Fibroblast of villous mesenchyme (primary cell): ENCODE data around the gene CS. TPM values are rescaled to one million over a fixed set of nuclear protein-coding genes. Genes with fewer than 3 reads are reported as not detected.
"Not testable (repeated sequence)": the region's sequence is repeated elsewhere in the genome, so short reads cannot be mapped to it uniquely, and the experiment has no call there.

Source experiments
- DNase-seq: peaks from one replicate; pipeline ENCODE4 v3.0.0-alpha.2; 2010; ENCODE audit warnings: low read depth
- H3K4me3 ChIP-seq: 2 replicates; pipeline ENCODE4 v1.5.1; 2011; ENCODE audit warnings: low read depth, mild to moderate bottlenecking, low read length
- CTCF ChIP-seq: IDR thresholded peaks from 2 replicates; pipeline ENCODE4 v1.5.1; 2012; ENCODE audit warnings: low read depth, mild to moderate bottlenecking, low read length; ENCODE audit not compliant: insufficient read depth
- total RNA-seq: library from RNA; depleted of rRNA; stranded (reverse); fragments of >200 nt; gene quantifications from 2 replicates; pipeline ENCODE4 v1.2.3, GENCODE V29; 2012

The CS gene
- total RNA-seq, 1 donor = 153 TPM

DNA sequence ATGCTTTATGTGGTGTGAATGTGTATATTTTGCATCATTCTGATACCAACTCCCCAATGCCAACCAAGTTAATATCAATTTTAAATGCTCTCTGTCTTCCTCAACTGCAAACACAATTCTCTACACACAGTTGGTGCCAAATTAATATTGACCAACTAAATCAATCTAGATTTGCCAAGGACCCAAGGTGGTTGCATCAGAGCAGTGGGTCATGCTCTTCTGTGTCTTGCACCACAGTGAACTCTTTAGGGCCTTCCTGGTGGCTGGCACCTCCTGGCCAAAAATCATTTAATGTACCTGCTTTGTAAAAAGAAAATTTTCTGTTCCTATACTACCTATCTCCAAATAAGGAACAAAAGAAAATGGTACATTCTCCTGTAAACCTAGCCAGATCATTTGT is 19.3 kb downstream of the CS start:
- TF ChIP-seq CTCF = no peak
- no peak overlapping the region for H3K4me3 ChIP-seq
- no peak for DNase-seq

DNA sequence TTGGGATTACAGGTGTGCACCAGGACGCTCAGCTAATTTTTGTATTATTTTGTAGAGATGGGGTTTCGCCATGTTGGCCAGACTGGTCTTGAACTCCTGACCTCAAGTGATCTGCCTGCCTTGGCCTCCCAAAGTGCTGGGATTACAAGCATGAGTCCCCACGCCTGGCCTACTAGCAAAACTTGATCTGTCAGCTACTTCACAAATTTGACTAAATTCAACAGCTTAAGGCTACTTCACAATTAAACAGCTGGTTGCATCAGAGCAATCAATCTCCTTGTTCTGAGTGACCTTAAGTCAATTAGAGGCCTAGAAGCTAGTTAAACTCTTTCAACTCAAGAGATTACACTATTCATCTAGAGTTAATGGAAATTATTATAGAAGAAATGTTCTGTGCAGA is 21.2 kb downstream of the CS start:
- no peak for TF ChIP-seq CTCF
- no peak for DNase-seq
- H3K4me3 ChIP-seq = no peak overlapping the region

GRCh38 chr12:56274299-56274698 is 25.8 kb downstream of the CS start:
- H3K4me3 ChIP-seq = no peak overlapping the region
- no peak for DNase-seq
- TF ChIP-seq CTCF = no peak

DNA sequence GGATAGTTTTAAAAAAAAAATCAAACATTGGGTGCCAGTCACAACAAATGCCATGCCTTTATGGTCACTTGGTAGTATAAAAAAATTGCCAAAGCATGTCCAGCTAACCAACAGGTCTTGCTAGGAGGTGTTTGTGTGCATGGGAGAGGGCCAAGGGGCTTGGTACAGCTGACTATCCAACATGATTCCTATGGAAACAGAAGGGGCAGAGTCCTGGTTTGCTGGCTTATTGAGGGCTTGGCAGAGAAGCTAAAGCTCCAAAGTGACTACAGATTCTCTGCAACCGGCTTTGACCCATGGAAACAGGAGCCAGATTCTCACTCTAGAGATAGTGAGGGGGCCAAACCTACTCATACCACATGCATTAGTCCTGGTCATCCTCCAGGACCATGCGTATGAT is 27.7 kb downstream of the CS start:
- DNase-seq, H3K4me3 ChIP-seq: not testable (repeated sequence)

GRCh38 chr12:56271031-56271430 is 29.1 kb downstream of the CS start:
- peak; percentile 17 for DNase-seq
- no peak overlapping the region for H3K4me3 ChIP-seq

GRCh38 chr12:56267443-56268071 is 32.6 kb downstream of the CS start:
- no peak for TF ChIP-seq CTCF
- DNase-seq = no peak
- peak overlapping the region; percentile 70 for H3K4me3 ChIP-seq

More at GRCh38 chr12:56271031-56271430, 29.1 kb downstream of the CS start:
- peak; percentile 60 for TF ChIP-seq CTCF

GRCh38 chr12:56266693-56267442 is 33.3 kb downstream of the CS start, which contains the start of gene COQ10A:
COQ10A (plus strand) TSS chr12:56266942; CDS start chr12:56267119, 177 bp downstream.
- peak within 1 kb of the TSS; percentile 70 for H3K4me3 ChIP-seq
- DNase-seq = peak; percentile 90
- peak; percentile 78 for TF ChIP-seq CTCF

DNA sequence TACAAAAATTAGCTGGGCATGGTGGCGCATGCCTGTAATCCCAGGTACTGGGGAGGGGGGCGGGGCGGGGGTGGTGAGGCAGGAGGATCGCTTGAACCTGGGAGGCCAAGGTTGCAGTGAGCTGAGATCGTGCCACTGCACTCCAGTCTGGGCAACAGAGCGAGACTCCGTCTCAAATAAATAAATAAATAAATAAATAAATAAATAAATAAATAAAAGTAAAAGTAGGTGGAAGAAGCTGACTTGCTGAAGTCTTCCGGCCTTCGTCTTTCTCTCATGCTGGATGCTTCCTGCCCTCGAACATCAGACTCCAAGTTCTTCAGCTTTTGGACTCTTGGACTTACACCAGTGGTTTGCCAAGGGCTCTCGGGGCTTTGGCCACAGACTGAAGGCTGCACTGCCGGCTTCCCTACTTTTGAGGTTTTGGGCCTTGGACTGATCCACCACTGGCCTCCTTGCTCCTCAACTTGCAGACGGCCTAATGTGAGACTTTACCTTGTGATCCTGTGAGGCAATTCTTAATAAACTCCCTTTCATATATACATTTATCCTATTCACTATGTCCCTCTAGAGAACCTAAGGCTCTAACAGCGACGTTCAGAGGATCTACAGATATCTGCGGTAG is 34.0 kb downstream of the CS start:
- peak; percentile 15 for DNase-seq
- peak overlapping the region; percentile 70 for H3K4me3 ChIP-seq

DNA sequence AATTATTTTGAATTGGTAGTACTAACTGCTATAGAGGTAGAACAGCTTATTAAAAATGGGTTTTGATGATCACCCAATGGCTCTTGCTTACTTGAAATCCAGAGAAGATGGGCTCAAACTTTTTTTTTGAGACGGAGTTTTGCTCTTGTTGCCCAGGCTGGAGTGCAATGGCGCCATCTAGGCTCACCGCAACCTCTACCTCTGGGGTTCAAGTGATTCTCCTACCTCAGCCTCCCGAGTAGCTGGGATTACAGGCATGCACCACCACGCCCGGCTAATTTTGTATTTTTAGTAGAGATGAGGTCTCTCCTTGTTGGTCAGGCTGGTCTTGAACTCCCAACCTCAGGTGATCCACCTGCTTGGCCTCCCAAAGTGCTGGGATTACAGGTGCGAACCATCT is 37.2 kb downstream of the CS start:
- not testable (repeated sequence) for H3K4me3 ChIP-seq

More for the DNA sequence above, 37.2 kb downstream of the CS start:
- DNase-seq = not testable (repeated sequence)
